ENCODE results near the gene NFKBIL1. TPM values are rescaled to one million over a fixed set of nuclear protein-coding genes. Genes with fewer than 3 reads are reported as not detected.

The NFKBIL1 gene
- total and polyA plus RNA-seq, 9 of the 15 experiments (the other 6 are each of a cell fraction or from before 2014, with no cell fraction given) = 0.49 to 33.1 (median 7.6) TPM

GRCh38 chr6:31529329-31530150 lies 17.9 kb upstream of the NFKBIL1 start (continued):
- TF ChIP-seq THRB (CRISPR knock-in tag; conservative IDR thresholded peaks at IDR 0.05) = peak; percentile 29; the same call in 1 of the 2 replicates
- TF ChIP-seq SMAD3 (CRISPR knock-in tag; conservative IDR thresholded peaks at IDR 0.05) = no peak
- TF ChIP-seq TFAP4 (CRISPR knock-in tag; IDR thresholded peaks at IDR 0.05; ENCODE audit: borderline replicate concordance) = peak; percentile 43; the same call in 1 of the 2 replicates
- TF ChIP-seq RBM15 (IDR thresholded peaks at IDR 0.05; ENCODE audit: insufficient read depth, low read length) = no peak
- TF ChIP-seq RFX7 (CRISPR knock-in tag; IDR thresholded peaks at IDR 0.05) = peak; percentile 70; the same call in 1 of the 2 replicates
- TF ChIP-seq POLR2AphosphoS2 (IDR thresholded peaks at IDR 0.05; ENCODE audit: low read length) = peak; percentile 90
- TF ChIP-seq MYNN (IDR thresholded peaks at IDR 0.05) = peak; percentile 54; the same call in 1 of the 2 replicates
- no peak for TF ChIP-seq MYNN (CRISPR knock-in tag; IDR thresholded peaks at IDR 0.05)
- peak; percentile 89 for TF ChIP-seq POLR2A (conservative IDR thresholded peaks at IDR 0.05)
- TF ChIP-seq PHB (CRISPR knock-in tag; IDR thresholded peaks at IDR 0.05) = 0 out of 2 replicates have a peak, but pooled peaks have one; percentile 25
- TF ChIP-seq HBP1 (CRISPR knock-in tag; IDR thresholded peaks at IDR 0.05) = peak; percentile 79; the same call in 1 of the 2 replicates
- TF ChIP-seq SUPT5H (IDR thresholded peaks at IDR 0.05) = peak; percentile 90
- peak; percentile 67; the same call in 1 of the 2 replicates for TF ChIP-seq ILF3 (IDR thresholded peaks at IDR 0.05; ENCODE audit: borderline replicate concordance)
- TF ChIP-seq THRAP3 (IDR thresholded peaks at IDR 0.05; ENCODE audit: borderline replicate concordance) = 0 out of 2 replicates have a peak, but pooled peaks have one; percentile 66
- peak; percentile 61; the same call in 1 of the 2 replicates for TF ChIP-seq ERF (CRISPR knock-in tag; IDR thresholded peaks at IDR 0.05)
- no peak for TF ChIP-seq TCF7 (IDR thresholded peaks at IDR 0.05; ENCODE audit: borderline replicate concordance)
